Right forelimb (tissue), 1 donor: ENCODE measurements around the gene NUCKS1.

Experiments
- DNase-seq: peaks from one replicate; pipeline ENCODE4 v3.0.0-alpha.2; 2018

Gene NUCKS1

DNA sequence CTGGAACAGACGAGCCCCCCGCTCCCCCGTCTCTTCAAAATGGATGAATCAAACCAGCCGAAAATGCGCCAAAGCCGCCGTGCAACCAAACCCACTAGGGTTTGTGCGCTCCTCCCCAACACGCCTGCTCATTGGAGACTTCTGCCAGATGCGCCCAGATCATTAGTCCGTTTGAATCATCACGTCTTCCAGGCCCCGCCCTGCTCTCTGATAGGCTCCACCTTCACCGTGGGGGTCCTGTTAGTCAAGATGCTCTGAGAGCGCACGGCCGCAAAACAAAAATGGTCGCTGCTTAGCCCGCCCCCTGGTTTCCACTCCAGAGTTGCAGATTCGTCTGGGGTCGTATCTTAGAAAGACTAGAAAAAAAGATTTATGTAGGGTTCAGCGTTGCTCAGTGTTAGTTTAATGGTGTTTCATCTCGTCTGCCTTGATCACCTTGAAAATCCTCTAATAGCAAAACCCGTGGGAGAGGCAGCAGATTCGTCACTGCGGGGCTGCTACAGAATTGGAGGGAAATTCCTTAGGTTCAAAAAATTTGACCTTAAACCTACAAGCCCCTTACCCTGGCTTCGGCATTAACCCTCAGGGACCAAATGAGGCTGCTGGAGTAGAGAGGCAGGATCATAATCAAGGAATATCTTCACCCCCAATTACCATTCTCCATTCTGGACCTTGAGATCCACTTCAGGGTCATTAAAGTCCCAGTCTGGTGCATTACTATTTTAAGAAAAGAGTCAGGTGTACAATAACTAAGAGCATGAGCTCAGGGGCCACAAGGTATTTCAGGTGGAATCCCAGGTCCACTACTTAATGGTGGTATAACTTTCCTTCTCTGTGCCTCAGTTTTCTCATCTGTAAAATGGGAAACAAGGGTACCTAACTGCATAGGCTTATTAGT is at the start of gene NUCKS1:
NUCKS1 (minus strand) TSS at position 45 of the 898 bp plus-strand sequence. CDS start 209 bp downstream, outside the sequence.
- peak; percentile 96 for DNase-seq

DNA sequence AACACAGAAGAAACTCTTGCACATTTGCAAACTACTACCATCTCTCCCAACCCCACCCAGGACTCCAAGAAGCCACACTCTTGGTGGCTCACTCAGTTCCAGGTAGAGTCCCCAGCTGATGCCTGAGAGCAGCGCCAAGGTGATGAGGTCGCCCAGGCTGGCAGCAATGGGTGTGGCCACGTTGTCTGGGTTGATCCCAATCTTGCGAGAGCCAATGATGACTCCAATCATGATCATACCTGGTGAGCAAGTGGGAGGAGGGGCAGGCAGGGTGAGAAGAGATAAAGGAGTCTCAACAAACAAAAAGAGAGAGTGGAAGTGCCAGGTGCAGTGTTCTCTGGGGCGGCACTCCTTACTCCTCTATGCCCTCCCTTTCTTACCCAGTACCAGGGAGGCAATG is 48.6 kb upstream of the NUCKS1 start:
- DNase-seq: no peak

DNA sequence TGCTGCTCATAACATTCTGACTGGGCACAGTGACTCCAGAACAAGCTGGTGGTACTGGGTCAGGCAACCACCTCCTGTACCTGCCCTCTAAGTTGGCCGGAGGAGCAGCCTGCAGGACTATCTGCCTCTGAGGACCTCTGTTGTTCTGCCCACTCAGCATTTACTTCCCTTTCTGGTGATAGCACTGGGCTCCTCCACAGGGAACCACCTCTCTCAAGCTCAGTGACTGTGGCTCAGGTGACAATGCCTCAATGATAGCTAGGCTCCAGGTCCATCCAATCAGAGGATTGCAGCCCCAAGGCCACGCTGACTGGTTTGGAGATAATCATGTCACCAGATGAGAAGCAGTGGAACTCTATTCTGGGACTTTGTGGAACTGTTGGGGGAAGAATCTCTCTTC is 47.2 kb upstream of the NUCKS1 start:
- DNase-seq: no peak

- no peak for DNase-seq
Observed at GRCh38 chr1:205794011-205794730, 44.2 kb upstream of the NUCKS1 start.

DNA sequence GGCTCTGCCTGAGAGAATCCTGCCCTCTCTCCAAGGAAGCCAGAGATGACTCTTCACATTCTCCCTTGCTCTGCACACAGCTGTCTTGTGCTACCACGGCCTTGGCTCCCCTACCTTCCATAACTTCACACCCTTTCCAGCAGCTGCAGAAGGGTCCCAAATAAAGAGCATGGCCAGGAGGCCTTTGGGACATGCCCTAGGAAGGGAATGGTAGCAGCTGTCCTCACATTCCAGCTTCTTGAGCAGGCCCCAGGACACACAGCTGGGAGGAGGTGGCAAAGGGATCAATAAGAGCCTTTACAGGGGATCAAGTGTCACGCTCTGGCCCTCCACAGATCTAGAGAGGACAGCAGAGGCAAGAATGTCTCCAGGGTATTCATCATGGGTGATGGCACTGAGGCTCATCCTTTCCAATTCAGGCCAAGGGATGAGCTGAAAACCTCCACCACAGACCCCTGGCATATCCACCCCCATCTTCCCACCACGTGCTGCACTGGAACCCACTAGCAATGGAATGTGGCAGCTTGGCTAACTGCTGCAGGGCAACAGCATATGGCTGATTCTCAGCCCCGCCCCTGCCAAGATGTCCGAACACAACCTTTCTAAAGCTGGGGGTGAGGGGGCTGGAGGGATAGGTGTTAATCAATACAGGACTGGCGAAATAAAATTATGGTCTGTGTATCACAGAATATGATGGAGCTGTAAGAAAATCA is 43.1 kb upstream of the NUCKS1 start:
- no peak for DNase-seq

DNA sequence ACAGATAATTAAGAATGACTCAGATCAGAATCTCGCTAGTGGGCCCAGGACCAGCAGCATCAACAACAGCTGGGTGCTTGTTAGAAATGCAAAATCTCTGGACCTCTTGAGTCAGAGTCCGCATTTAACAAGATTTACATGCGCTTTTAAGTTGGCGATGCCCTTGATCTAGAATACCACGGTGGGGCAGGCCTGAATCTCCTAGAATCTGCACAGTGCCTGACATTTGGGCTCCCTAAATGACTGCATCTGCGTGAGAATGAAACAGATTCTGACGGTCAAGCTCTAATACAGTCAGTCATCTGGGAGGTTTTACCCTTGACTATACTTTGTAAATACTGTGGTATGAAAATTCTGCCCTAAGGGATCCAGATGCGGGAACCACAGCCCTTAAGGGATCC is 42.5 kb upstream of the NUCKS1 start:
- DNase-seq: no peak

- DNase-seq: peak; percentile 63
Observed at GRCh38 chr1:205791568-205792180, 41.7 kb upstream of the NUCKS1 start.

DNA sequence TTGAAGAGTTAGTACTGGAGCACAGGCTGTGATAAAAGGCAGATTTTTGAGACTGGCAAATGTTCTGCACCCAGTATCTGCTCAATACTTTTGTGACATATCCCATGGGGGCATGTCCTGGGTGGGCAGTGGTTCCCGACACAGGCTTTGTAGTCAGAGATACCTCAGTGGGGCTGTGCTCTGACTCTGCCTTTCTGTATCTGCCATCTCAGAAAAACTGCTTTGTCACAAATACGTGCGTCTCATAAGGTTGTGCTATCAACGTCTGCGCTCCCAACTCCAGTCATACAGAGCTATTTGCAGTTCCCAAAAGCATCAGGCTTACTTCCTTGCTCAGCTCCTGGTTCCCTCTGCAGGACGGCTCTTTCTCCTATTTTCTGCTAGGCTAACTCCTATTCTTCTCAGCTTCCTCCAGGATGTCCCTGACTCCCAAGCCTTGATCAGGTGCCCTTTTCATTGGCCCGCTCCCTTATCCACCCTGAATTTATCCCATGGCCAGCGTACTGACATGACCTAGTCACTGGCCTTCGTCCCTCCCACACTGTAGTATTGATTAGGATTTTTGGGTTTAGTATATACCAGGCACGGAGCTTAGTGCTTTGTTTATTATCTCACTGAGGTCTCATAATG is 37.4 kb upstream of the NUCKS1 start:
- no peak for DNase-seq

DNA sequence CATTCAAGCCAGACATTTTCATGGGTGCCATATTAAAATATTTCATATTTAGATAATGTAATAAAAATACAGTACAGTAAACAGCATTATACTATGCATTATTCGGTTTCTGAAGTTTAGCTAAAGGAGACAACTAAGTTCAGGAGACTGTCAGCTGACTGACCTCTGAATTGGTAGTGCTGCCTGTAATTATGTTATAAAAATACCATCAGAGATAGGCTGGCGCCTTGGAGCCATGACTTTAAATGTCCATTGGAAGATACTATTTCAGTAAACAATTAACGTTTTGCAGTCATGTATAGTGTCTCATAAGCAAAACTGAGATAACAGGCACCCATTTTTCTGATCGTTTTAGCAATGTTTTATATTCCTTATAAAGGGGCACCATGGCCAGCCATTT is 36.6 kb upstream of the NUCKS1 start:
- DNase-seq: no peak

GRCh38 chr1:205785446-205785845 is 35.5 kb upstream of the NUCKS1 start:
- DNase-seq: no peak

DNA sequence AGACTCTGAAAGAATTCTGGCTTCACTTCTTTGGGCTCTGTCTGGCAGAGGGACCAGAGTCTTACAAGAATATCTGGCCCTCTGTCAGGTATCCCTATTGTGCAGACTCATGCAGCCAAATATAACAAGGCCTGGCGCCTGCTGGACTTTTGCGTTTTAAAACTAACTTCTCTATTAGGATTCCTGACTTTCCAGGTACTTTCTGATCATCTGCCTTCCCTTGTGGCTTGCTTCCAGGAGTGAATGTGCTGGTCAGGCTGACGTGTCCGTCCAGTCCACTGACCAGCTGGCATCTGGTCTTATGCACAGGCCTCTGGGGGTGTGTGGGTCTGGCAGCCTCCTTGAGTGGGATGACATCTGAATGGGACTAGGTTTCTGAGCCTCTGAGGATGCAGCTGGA is 33.9 kb upstream of the NUCKS1 start:
- DNase-seq: no peak

- no peak for DNase-seq
Observed at GRCh38 chr1:205783433-205783795, 33.4 kb upstream of the NUCKS1 start.

DNA sequence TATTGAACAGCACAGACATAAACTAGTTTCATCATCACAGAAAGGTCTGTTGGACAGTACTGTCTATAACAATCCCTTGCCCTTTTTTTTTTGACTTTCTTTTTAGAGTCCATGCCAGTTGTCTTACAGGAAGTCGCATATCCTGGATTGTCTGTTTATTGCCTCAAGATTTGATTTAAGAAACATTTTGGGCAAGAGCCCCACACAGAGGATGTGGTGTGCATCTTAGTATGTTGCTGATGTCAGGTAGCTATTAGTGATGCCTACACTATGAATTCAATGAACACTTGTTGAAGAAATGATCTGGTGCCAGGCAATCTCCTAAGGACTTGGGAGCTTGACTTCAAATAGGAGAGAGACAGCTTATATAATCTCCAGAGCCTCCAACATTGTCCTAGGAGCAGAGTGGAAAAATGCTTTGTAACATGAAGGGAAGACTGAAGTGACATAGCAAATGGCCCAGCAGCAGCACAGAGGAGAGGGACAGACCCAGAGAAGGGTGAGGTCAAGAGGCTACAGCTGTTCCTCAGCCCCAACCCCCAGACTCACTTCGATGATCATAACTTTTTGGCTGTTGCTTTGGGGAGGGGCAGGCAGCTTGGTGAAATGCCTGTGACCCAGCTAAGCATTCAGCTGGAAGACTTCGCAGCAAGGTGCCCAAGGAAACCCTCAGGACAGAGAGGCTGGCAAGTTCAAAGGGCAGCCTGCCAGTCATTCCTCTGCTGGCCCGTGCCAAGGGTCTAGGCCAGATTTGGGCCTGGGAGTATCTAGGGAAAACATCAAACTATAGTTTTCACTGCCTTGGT is 32.8 kb upstream of the NUCKS1 start:
- DNase-seq: no peak

- no peak for DNase-seq
Observed at GRCh38 chr1:205780335-205780734, 30.4 kb upstream of the NUCKS1 start.

DNA sequence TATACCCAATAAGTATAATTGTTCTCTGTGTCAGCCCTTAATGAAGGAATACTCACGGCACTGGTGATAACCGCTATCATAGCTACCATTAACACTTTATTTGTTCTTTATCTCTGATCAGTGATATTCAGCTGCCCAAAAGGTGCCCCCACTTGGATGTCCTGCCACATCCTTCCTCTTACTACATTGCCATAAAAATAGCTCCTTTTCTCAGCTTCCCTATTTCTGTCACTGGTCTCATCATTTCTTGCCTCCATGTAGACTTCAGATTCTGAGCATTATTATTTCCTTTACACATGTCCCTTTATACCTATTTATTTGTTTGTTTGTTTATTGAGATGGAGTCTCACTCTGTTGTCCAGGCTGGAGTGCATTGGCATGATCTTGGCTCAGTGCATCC is 28.0 kb upstream of the NUCKS1 start:
- DNase-seq: no peak

DNA sequence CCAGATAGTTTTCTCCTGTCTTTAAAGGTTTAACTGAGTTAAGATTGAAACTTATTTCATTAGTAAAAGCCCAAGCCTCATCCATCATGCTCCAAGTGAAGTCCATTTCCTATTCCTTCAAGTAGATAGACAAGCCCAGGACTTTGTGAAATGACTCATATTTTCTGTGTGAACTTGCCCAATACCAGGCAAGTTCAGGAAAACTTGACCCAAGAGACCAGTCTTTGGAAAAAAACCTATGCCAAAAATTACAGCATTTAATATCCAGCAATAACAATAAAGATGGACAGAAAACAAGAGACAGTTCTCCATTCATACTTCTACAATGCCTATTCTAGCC is 25.7 kb upstream of the NUCKS1 start:
- no peak for DNase-seq

- DNase-seq: peak; percentile 81
Observed at GRCh38 chr1:205775015-205775716, 25.2 kb upstream of the NUCKS1 start, which contains the start of gene RAB29. TSS of gene RAB29 (minus strand) at chr1:205775482. CDS start at chr1:205774956, 526 bp downstream.

DNA sequence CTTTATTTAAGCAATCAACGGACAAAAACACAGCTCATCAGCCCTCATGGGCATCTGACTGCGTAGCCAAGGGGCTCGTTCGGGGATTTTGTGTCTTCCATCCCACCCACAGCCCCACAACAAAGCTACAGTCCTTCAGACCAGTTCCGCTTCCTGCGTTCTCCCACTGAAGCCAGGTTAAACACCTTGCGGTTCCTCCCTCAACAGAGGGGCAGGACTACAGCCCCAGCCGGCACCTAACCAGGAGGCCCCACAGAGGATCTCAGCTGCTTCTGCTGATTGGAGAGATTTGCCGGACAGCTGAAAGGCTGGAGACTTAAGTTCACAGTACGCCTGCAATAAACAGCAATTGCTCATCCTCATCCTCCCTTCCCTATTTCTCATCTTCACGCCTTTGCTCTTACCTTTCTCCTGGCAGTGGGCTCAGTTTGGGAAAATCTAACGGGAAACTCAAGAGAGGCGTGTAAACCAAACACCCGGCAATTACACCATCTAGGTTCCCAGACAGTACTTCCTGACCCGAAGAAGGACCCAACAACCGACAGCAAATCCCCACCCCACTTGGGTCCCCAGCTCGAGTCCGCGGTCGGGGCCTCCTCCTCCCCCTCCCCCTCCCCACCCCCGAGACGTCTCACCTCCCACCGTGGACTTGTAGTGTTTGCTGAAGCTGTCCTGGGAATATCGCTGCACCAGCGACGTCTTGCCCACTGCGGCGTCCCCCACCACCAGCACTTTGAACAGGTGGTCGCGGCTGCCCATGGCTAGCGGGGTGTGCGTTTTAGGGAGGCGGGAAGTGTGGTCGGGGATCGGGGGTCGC is 24.4 kb upstream of the NUCKS1 start:
- DNase-seq: peak; percentile 59

GRCh38 chr1:205772607-205773032 is 22.6 kb upstream of the NUCKS1 start:
- DNase-seq: no peak

DNA sequence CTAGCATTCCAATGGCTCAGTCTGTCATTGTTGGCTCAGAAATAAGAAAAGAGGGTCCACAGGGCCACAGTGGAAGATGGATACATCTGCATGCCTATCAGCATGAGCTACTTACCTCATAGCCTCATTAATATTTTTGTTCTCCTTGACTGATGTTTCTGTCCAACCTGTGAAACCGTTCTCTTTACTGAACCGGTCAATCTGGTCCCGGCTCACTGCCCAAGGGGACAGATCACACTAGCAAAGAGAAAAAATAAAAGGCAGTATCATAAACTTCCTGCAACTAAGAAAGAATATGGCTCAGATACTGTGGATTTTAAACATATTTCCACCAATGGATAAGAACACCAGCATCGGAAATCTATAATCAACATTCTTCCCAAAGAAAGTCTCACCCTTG is 20.6 kb upstream of the NUCKS1 start:
- no peak for DNase-seq
